IMR-90 (cell line): ENCODE results near the gene ASMTL. TPM values are rescaled to one million over a fixed set of nuclear protein-coding genes. Genes with fewer than 3 reads are reported as not detected.
A peak's percentile ranks its signal among the peaks of the same experiment; 100 is the strongest.

Source experiments
- ATAC-seq: fragments of 200-7000 bp; cut with Tn5 transposase; 2 replicates; pipeline ENCODE4 v1.9.1; 2020; ENCODE audit warnings: low read depth, mild to moderate bottlenecking, moderate library complexity
- BruUV-seq: library from RNA; stranded (reverse); fragments of 400-500 nt; replicated peaks from 2 replicates; lab custom pipeline; 2021; lab: Mats Ljungman, UMichigan
- CTCF ChIA-PET: fragments of 300-600 bp; formaldehyde crosslinking; extraction: SDS; loops from one replicate; lab custom pipeline; 2021; ENCODE audit warnings: antibody characterized with exemption; lab: Yijun Ruan, JAX
- POLR2A ChIA-PET: fragments of 300-600 bp; sonication (Branson Sonifier 250); formaldehyde crosslinking; loops from one replicate; lab custom pipeline; 2022; ENCODE audit warnings: antibody characterized with exemption; ENCODE audit not compliant: unreplicated experiment; lab: Charles Lee
- DNase-seq: peaks from one replicate; pipeline ENCODE4 v3.0.0; 2013
- H2AFZ ChIP-seq: replicated peaks from 2 replicates; pipeline ENCODE3; 2013; ENCODE audit warnings: low read length, mild to moderate bottlenecking; ENCODE audit not compliant: poor library complexity
- H2AK5ac ChIP-seq: 2 replicates; pipeline ENCODE4 v1.6.1; 2013; ENCODE audit warnings: low read depth, low read length, inconsistent platforms
- H2AK9ac ChIP-seq: replicated peaks from 2 replicates; pipeline ENCODE3; 2013; ENCODE audit warnings: mild to moderate bottlenecking, low read depth, low read length, moderate library complexity; ENCODE audit not compliant: poor library complexity
- H2BK120ac ChIP-seq: 2 replicates; pipeline ENCODE4 v1.6.1; 2013; ENCODE audit warnings: low read depth, low read length, inconsistent platforms
- H2BK15ac ChIP-seq: 3 replicates; pipeline ENCODE4 v1.6.1; 2013; ENCODE audit warnings: low read depth, low read length, inconsistent platforms
- H2BK20ac ChIP-seq: 2 replicates; pipeline ENCODE4 v1.6.1; 2013; ENCODE audit warnings: low read depth, mild to moderate bottlenecking, inconsistent platforms, low read length, moderate library complexity
- H2BK5ac ChIP-seq: 2 replicates; pipeline ENCODE4 v1.6.1; 2013; ENCODE audit warnings: mild to moderate bottlenecking, low read depth, low read length, inconsistent platforms; ENCODE audit not compliant: poor library complexity, severe bottlenecking
- H3K14ac ChIP-seq: replicated peaks from 2 replicates; pipeline ENCODE4 v1.6.1; 2013; ENCODE audit warnings: low read depth, low read length, inconsistent platforms
- H3K18ac ChIP-seq: 2 replicates; pipeline ENCODE4 v1.6.1; 2013; ENCODE audit warnings: low read depth, low read length, control low read depth
- H3K23ac ChIP-seq: 2 replicates; pipeline ENCODE4 v1.6.1; 2013; ENCODE audit warnings: low read depth, low read length, inconsistent platforms
- H3K27ac ChIP-seq: 2 replicates; pipeline ENCODE4 v1.5.1; 2013; ENCODE audit warnings: mild to moderate bottlenecking, control low read depth, low read length; ENCODE audit not compliant: insufficient read depth
- H3K27me3 ChIP-seq: 2 replicates; pipeline ENCODE4 v1.6.1; 2013; ENCODE audit warnings: low read length; ENCODE audit not compliant: control insufficient read depth, insufficient read depth
- H3K36me3 ChIP-seq: 2 replicates; pipeline ENCODE4 v1.6.1; 2013; ENCODE audit warnings: low read length, mixed read lengths; ENCODE audit not compliant: control insufficient read depth, insufficient read depth
- H3K4ac ChIP-seq: 2 replicates; pipeline ENCODE4 v1.6.1; 2013; ENCODE audit warnings: low read depth, low read length, inconsistent platforms
- H3K4me1 ChIP-seq: 2 replicates; pipeline ENCODE4 v1.6.1; 2013; ENCODE audit warnings: low read length, mixed read lengths; ENCODE audit not compliant: control insufficient read depth, insufficient read depth
- H3K4me2 ChIP-seq: 2 replicates; pipeline ENCODE4 v1.6.1; 2013; ENCODE audit warnings: low read depth, mild to moderate bottlenecking, control low read depth, low read length, moderate library complexity
- H3K4me3 ChIP-seq: 2 replicates; pipeline ENCODE4 v1.5.1; 2013; ENCODE audit warnings: low read depth, mild to moderate bottlenecking, control low read depth, low read length, moderate library complexity; ENCODE audit not compliant: insufficient read depth
- H3K56ac ChIP-seq: 2 replicates; pipeline ENCODE4 v1.6.1; 2013; ENCODE audit warnings: low read length, inconsistent platforms; ENCODE audit not compliant: insufficient read depth; ENCODE audit errors: extremely low read depth
- H3K79me1 ChIP-seq, 2 experiments: 2 replicates each; pipeline ENCODE4 v1.6.1; 2013; ENCODE audit warnings: low read length in 2 of 2, inconsistent platforms in 1 of 2, low read depth in 1 of 2
- H3K9ac ChIP-seq: 2 replicates; pipeline ENCODE4 v1.6.1; 2013; ENCODE audit warnings: low read depth, low read length, control low read depth
- H3K9me1 ChIP-seq: 2 replicates; pipeline ENCODE4 v1.6.1; 2013; ENCODE audit warnings: low read length, inconsistent platforms; ENCODE audit not compliant: insufficient read depth
- H3K9me3 ChIP-seq: 2 replicates; pipeline ENCODE4 v1.6.1; 2013; ENCODE audit warnings: low read length; ENCODE audit not compliant: control insufficient read depth, insufficient read depth
- H4K20me1 ChIP-seq: 2 replicates; pipeline ENCODE4 v1.6.1; 2013; ENCODE audit warnings: low read length, inconsistent platforms; ENCODE audit not compliant: insufficient read depth
- H4K5ac ChIP-seq: 2 replicates; pipeline ENCODE4 v1.6.1; 2013; ENCODE audit warnings: mild to moderate bottlenecking, low read depth, low read length, control low read depth
- H4K8ac ChIP-seq, 2 experiments: 2 replicates each; pipeline ENCODE4 v1.6.1; 2013; ENCODE audit warnings: low read depth in 2 of 2, low read length in 2 of 2, control low read depth in 1 of 2, inconsistent platforms in 1 of 2
- H4K91ac ChIP-seq: 2 replicates; pipeline ENCODE4 v1.6.1; 2013; ENCODE audit warnings: low read depth, low read length, inconsistent platforms; ENCODE audit not compliant: insufficient read depth
- BHLHE40 ChIP-seq: fragments of 150-350 bp; IDR thresholded peaks from 2 replicates; pipeline ENCODE4 v1.6.1; 2016; ENCODE audit warnings: mild to moderate bottlenecking, low read depth, low read length
- CEBPB ChIP-seq: IDR thresholded peaks from 2 replicates; pipeline ENCODE4 v1.6.1; 2012; ENCODE audit warnings: low read depth, low read length, improper control_type of control experiment
- FOS ChIP-seq: fragments of 150-350 bp; IDR thresholded peaks from 2 replicates; pipeline ENCODE4 v1.6.1; 2016; ENCODE audit warnings: low read depth, low read length
- NFE2L2 ChIP-seq: fragments of 150-350 bp; IDR thresholded peaks from 2 replicates; pipeline ENCODE4 v1.6.1; 2016; ENCODE audit warnings: low read depth, mild to moderate bottlenecking, low read length
- RAD21 ChIP-seq: IDR thresholded peaks from 2 replicates; pipeline ENCODE4 v1.6.1; 2012; ENCODE audit warnings: low read length, improper control_type of control experiment
- WGBS, 2 experiments: methylation state at CpG; one replicate each; pipeline versions ENCODE4 v1.1.5 to v1.1.7; 2013; ENCODE audit warnings: missing lambda C conversion rate in 2 of 2; ENCODE audit not compliant: insufficient read length in 1 of 2; ENCODE audit errors: extremely low coverage in 2 of 2; 5-methylcytosine and 5-hydroxymethylcytosine counted together
- dilution Hi-C: fragments of 300-500 bp; cut with HindIII; formaldehyde crosslinking; loops from one replicate; pipeline ENCODE4 v1.14.3; 2018; ENCODE audit warnings: low sequenced_read_pairs; ENCODE audit not compliant: unreplicated experiment
- in situ Hi-C: fragments of 300-500 bp; cut with MboI; formaldehyde crosslinking; loops from 3 replicates; pipeline ENCODE4 v1.14.3; 2019; ENCODE audit warnings: low sequenced_read_pairs, inconsistent platforms, mixed read lengths
- intact Hi-C: fragments of 100-400 bp; cut with micrococcal nuclease; formaldehyde crosslinking; loops from 2 replicates; pipeline ENCODE4 v1.10.0; 2022
- polyA plus RNA-seq, 3 experiments: library from polyadenylated mRNA; depleted of rRNA; stranded (reverse); fragments of >200 nt; gene quantifications; 2 replicates each; pipeline ENCODE4 v1.2.3, GENCODE V29; 2012; ENCODE audit warnings: low replicate concordance in 1 of 3
- total RNA-seq: library from RNA; depleted of rRNA; stranded (reverse); fragments of >200 nt; gene quantifications from 2 replicates; pipeline ENCODE4 v1.2.3, GENCODE V29; 2012

The ASMTL gene
- total and polyA plus RNA-seq, 2 of the 4 experiments (the other 2 are of a cell fraction): 13.4 to 33.4 TPM

DNA sequence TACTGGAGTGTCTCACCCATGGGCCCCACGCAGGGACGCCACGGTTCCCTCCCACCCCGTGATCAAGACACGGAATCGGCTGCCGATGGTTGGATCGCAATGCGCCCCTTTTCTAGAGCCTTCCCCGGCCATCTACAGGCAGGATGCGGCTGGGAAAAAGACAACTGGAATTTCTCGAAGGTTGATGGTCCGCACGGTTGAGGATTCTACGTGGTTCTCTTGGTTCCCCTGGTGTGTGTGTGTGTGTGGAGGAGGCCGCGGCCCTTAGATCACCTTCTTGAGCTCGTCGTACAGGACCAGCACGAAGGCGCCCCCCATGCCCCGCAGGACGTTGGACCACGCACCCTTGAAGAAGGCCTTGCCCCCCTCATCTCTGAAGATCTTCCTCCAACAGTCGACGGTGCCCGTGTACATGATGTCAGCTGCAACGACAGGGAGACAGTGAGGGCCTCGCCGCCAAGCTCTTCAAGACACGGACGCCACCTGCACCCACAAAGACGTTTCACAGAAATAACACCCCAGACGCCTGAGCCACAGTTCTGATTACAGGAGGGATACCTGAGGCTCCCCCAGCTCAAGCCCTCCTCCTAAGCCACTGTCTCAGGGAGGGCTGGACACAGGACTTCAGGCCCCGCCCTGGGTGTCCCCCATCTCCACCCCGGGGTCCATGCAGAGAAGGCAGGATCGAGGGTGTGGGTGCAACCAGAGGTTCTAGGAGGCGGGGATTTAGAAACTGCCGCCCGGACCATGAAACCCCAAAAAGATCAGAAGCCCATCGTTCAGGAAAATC lies 66.2 kb downstream of the ASMTL start:
- no peaks in the 10 kb centered on the region for H3K9me3 ChIP-seq
- dilution Hi-C loops (no loop called here), intact Hi-C loops (no loop called here), in situ Hi-C loops (no loop called here)
- H4K5ac ChIP-seq: no peak overlapping the region
- no peak overlapping the region for H3K4me2 ChIP-seq
- no peak overlapping the region for H2BK120ac ChIP-seq
- H3K23ac ChIP-seq: no peak overlapping the region
- H2AFZ ChIP-seq: no peak overlapping the region
- peaks cover 2% of the 10 kb centered on the region; the same call in 1 of the 2 replicates for H3K4me1 ChIP-seq
- no peak overlapping the region for H3K18ac ChIP-seq
- TSS peak; percentile 12 for BruUV-seq
- ATAC-seq: no peak
- ChIA-PET POLR2A (no interaction called here), CTCF (no interaction called here)
- peaks cover 65% of the 10 kb centered on the region for H3K36me3 ChIP-seq
- H3K56ac ChIP-seq: no peak overlapping the region
- H2BK15ac ChIP-seq: no peak overlapping the region
- H2AK5ac ChIP-seq: no peak overlapping the region
- no peak overlapping the region for H2AK9ac ChIP-seq
- H3K27ac ChIP-seq: no peak overlapping the region
- no peak overlapping the region for H3K9ac ChIP-seq
- peaks cover 83% of the 10 kb centered on the region for H4K20me1 ChIP-seq
- no peak overlapping the region for H4K91ac ChIP-seq
- 100% methylated on average over 6 of the region's 41 CpGs; no CpG with 5 or more reads in 1 of the 2 experiments for WGBS, 2 experiments
- no peak overlapping the region for H3K4me3 ChIP-seq
- peaks cover 6% of the 10 kb centered on the region; the same call in 1 of the 2 replicates for H3K9me1 ChIP-seq
- H4K8ac ChIP-seq: no peak overlapping the region
- no peak for DNase-seq
- peaks cover 0 to 42% of the 10 kb centered on the region in 2 experiments; a peak in 3 of 4 replicates for H3K79me1 ChIP-seq
- no peaks in the 10 kb centered on the region for H3K27me3 ChIP-seq
- no peak overlapping the region for H2BK20ac ChIP-seq
- TF ChIP-seq CEBPB (no peak), NFE2L2 (no peak), RAD21 (no peak), BHLHE40 (no peak), FOS (no peak)
- H3K4ac ChIP-seq: no peak overlapping the region
- no peak overlapping the region for H2BK5ac ChIP-seq
- H3K14ac ChIP-seq: no peak overlapping the region
